Effector memory CD8-positive, alpha-beta T cell (primary cell): ENCODE results near the gene RRP9.

ENCODE experiments used
- ATAC-seq: fragments of 150-1000 bp; cut with Tn5 transposase; replicated peaks from 2 replicates; pipeline ENCODE4 v1.10.0; 2021; ENCODE audit warnings: mild to moderate bottlenecking, moderate library complexity
- DNase-seq, 3 experiments: peaks; one replicate each; pipeline ENCODE4 v3.0.0; 2021
- H3K27ac Mint-ChIP-seq, 2 donors: one replicate each; pipeline ENCODE4 v1.8.0; 2022; ENCODE audit warnings: mild to moderate bottlenecking in 2 of 2, mixed read lengths in 2 of 2, moderate library complexity in 2 of 2
- H3K27me3 Mint-ChIP-seq, 2 donors: one replicate each; pipeline ENCODE4 v1.8.0; 2022; ENCODE audit warnings: mixed read lengths in 2 of 2
- H3K36me3 Mint-ChIP-seq: one replicate; pipeline ENCODE4 v1.8.0; 2022; ENCODE audit warnings: mild to moderate bottlenecking, moderate library complexity, mixed read lengths; ENCODE audit not compliant: insufficient read depth
- H3K4me1 Mint-ChIP-seq, 2 donors: one replicate each; pipeline ENCODE4 v1.8.0; 2022; ENCODE audit warnings: low read depth in 2 of 2, mixed read lengths in 2 of 2
- H3K4me3 Mint-ChIP-seq, 2 donors: one replicate each; pipeline ENCODE4 v1.8.0; 2022; ENCODE audit warnings: mild to moderate bottlenecking in 2 of 2, mixed read lengths in 2 of 2, moderate library complexity in 2 of 2
- H3K9me3 Mint-ChIP-seq, 2 donors: one replicate each; pipeline ENCODE4 v1.8.0; 2022; ENCODE audit warnings: mixed read lengths in 2 of 2

Gene RRP9

DNA sequence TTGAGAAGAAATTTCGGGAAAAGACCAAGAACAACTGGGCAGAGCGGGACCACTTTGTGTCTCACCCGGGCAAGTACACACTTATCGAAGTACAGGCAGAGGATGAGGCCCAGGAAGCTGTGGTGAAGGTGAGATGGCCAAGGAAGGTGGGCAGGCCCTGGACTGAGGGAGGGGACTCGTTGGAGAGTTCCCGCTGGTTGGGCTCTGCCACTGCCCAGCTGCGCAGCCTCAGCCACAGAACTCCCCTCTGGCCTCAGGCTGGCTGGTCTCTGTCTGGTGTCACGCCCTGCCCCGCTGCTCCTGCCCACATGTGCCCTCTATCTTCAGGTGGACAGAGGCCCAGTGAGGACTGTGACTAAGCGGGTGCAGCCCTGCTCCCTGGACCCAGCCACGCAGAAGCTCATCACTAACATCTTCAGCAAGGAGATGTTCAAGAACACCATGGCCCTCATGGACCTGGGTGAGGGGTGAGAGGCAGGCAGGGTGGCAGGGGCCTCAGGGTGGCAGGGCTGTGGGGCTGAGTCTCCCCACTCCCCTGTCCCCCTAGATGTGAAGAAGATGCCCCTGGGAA lies 2.8 kb upstream of the RRP9 start:
- DNase-seq (no peak), ATAC-seq (no peak)
- Mint-ChIP-seq H3K4me1 (peaks cover 25 to 27% of the 10 kb centered on the region in 2 donors), H3K27ac (peak overlapping the region; percentile 89 to 93), H3K9me3 (no peaks in the 10 kb centered on the region), H3K36me3 (peaks cover 4% of the 10 kb centered on the region), H3K27me3 (no peaks in the 10 kb centered on the region), H3K4me3 (peak overlapping the region in 1 of 2 donors; percentile 23)

DNA sequence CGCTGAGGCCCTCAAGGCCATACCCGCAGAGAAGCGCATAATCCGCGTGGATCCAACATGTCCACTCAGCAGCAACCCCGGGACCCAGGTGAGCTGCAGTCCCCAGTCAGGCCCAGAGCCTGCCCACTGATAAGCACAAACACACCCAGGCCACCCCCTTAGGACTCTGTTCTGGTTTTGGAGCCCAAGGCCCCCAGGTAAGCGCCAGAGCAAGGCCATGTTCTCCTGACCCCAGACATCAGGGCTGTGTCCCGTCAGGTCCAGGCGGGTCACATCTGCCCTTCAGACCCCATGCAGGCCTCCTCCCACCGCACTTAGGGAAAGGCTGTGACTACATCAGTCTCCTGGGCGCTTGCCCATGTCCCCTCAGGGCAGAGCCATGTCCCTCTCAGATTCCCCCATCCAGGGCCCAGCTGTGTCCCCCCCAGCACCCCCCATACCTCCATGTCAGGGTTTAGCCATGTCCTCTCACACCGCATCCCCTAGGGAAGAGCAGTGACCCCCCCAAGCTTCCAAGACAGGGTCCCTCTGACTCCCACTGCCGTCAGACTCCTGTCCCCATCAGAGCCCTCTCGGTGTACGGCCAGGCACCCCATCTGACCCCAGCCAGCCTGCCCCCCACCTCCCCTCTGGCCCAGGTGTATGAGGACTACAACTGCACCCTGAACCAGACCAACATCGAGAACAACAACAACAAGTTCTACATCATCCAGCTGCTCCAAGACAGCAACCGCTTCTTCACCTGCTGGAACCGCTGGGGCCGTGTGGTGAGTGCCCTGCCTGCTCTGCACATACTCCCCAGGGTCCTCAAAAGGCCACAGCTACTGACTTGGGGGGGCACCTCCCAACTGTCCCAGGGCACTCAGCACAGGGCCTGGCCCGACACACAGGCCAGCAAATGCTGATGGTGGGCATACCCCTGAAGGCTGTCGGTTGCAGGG lies 2.0 kb upstream of the RRP9 start:
- no peak for DNase-seq
- Mint-ChIP-seq H3K9me3 (no peaks in the 10 kb centered on the region), H3K4me3 (peak overlapping the region in 1 of 2 donors; percentile 92), H3K4me1 (peaks cover 28 to 34% of the 10 kb centered on the region in 2 donors), H3K36me3 (peaks cover 4% of the 10 kb centered on the region), H3K27me3 (no peaks in the 10 kb centered on the region), H3K27ac (peak overlapping the region; percentile 89 to 93)
- no peak for ATAC-seq

DNA sequence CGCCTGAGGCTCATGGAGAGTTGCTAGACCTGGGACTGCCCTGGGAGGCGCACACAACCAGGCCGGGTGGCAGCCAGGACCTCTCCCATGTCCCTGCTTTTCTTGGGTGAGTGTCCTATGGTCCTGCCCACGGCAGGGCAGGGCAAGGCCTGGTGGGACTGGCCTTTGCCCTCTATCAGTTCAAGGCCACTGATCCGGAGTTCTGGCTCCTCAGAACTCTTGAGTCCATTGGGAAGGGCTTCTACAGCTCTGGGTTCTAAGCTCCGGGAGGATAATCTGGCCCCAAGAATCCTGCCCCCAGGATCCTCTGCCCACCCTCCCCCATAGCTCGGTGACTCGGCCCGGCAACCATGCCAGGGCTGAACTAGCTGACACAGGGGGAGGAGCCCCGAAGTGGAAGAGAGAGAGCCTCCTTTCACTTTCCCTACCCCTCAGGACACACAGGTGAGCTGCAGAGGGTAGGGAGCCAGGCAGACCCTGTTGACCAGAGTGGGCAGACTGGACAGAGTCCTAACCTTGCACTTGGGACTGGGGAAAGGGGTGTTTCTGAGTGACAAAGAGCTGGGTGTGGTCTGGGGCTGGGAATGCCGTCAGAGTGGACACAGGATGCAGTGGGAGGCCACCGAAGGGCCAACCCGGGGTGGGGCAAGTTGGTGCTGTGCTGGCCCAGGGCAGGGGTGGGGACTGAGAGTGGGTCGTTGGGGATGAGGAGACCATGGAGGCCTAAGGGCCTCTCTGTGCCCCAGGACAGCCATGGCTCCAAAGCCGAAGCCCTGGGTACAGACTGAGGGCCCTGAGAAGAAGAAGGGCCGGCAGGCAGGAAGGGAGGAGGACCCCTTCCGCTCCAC lies 1.1 kb upstream of the RRP9 start:
- no peaks in the 10 kb centered on the region for H3K9me3 Mint-ChIP-seq
- no peaks in the 10 kb centered on the region for H3K27me3 Mint-ChIP-seq
- peaks cover 28 to 34% of the 10 kb centered on the region in 2 donors for H3K4me1 Mint-ChIP-seq
- no peak for ATAC-seq
- H3K36me3 Mint-ChIP-seq = peaks cover 5% of the 10 kb centered on the region
- H3K27ac Mint-ChIP-seq = peak overlapping the region; percentile 89 to 93
- peak overlapping the region; percentile 86 to 92 for H3K4me3 Mint-ChIP-seq
- DNase-seq = peak in 1 of 3 experiments; percentile 43

DNA sequence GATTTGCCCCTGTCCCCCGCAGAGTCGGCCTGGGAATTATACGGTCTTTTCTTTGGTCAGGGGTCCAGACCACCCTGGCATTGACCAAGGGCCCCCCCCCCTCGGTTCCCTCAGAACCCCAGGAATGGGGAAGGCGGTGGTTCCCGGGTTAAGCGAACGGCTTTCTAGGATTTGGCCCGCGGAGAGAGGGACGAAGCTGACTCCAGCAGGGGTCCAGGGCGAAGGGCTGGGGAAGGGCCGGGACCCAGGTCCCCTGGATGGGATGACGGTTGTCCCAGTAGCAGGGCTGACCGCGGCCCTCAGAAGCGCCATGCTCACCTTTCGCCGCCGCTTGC lies 274 bp downstream of the RRP9 start:
- Mint-ChIP-seq H3K27ac (peak overlapping the region; percentile 89 to 93), H3K27me3 (no peaks in the 10 kb centered on the region), H3K4me3 (peak overlapping the region; percentile 86 to 92), H3K4me1 (peaks cover 28 to 34% of the 10 kb centered on the region in 2 donors), H3K36me3 (peaks cover 14% of the 10 kb centered on the region), H3K9me3 (no peaks in the 10 kb centered on the region)
- DNase-seq = no peak
- no peak for ATAC-seq

DNA sequence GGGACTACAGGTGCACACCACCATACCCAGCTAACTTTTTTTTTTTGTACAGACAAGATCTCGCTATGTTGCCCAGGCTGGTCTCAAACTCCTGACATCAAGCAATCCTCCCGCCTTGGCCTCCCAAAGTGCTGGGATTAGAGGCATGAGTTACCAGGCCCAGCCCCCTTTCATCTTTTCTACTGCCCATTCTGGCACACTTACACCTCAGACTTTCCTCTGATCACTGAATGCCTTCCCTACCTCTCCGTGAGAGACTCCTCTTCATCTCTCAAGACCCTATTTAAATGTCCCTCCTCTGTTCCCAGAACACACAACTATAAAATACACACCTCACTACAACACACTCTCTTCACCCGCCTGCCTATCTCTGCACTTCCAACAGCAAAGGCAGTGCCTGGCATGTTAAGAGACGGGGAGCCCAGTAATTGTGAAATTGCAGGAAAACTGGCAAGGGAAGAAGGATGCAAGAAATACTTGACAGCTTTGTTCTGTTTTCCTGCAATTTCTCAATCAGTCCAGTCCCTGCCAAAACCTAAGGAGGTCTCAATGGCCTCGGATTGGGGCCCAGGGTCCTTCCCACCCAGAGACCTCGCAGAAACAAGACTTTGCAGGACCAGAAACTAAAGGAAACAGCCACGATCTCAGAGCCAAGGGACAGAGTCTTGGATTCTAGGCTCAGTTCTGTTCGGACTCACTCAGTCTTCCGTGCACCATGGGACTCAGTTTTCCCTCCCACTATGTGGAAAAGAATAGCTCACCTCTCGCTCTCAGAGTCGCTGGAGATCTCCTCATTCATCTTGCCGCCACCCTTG lies 849 bp downstream of the RRP9 start:
- peak overlapping the region; percentile 89 to 93 for H3K27ac Mint-ChIP-seq
- ATAC-seq (no peak), DNase-seq (no peak)
- peaks cover 28 to 34% of the 10 kb centered on the region in 2 donors for H3K4me1 Mint-ChIP-seq
- H3K4me3 Mint-ChIP-seq = peak overlapping the region; percentile 86 to 92
- no peaks in the 10 kb centered on the region for H3K9me3 Mint-ChIP-seq
- peaks cover 15% of the 10 kb centered on the region for H3K36me3 Mint-ChIP-seq
- H3K27me3 Mint-ChIP-seq = no peaks in the 10 kb centered on the region

DNA sequence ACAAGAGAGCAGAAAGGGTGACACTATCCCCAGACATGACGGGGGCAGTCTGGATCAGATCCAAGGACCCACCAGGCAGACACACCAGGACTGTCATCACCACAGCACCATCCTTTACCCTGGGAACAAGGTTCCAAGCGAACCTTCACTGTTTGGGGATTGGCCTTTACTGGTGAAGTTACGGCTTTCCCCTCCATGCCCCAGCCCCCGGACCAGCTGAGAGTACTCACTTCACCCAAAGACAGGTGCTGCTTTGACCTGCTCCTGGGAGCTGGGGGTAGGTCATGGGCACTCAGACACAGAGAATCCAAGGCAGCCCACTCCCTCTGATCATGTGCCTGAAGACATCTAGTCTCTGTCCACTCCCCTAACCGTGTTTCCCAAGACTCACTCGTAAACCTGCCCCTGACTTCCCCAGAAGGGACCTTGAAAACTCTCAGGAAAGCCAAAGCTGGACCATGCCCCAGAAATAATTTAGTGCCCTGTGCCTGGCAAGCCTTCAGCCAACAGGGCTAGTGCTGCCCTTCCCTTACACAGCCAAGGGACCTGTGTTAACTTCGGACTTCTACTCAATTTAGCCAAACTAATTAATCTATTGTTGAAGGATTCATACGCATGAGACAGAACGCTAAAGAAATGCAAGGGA lies 2.8 kb downstream of the RRP9 start:
- Mint-ChIP-seq H3K4me3 (no peak overlapping the region), H3K27ac (no peak overlapping the region)
- ATAC-seq = no peak

DNA sequence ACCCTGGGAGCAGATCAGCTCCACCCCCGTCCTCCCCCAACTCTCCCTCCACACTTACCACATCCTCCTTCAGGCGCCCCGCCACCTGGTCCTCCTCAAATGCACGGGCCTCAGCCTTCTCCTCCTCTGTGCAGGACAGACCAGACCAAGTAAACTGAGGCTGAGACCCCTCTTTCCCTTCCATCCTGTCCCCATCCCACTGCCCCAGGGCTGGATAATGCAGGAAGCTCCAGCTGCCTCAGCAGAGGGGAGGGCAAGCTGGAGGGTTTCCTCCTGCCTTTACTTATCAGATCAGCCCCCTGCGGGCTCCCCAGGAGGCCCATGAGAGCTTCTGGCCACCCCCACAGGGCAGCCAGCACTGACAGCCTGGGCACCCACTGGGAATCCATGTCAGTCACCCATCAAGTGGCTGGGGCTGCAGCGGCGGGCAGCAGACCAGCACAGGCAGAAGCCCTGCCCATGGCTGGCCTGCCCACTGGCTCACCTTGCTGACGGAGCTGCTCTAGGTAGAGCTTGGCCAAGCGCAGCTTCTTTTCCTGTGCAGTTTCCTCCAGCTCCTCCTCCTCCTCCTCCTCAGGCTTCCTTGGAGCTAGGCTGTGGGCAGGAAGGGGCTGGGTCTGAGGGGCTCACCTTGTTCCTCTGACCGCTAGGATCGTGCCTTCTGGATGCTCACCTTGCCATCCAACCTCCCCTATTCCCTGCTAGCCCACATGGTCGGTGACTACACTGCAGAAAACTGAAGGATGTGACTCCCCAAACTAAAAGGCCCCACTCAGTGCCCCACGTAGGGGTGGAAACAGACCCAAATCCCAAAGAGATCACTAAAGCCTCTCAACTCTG lies 3.9 kb downstream of the RRP9 start:
- H3K4me3 Mint-ChIP-seq = no peak overlapping the region
- DNase-seq (no peak), ATAC-seq (no peak)
- no peaks in the 10 kb centered on the region for H3K9me3 Mint-ChIP-seq
- peak overlapping the region in 1 of 2 donors; percentile 23 for H3K27ac Mint-ChIP-seq
- H3K36me3 Mint-ChIP-seq = peaks cover 25% of the 10 kb centered on the region
- peaks cover 26 to 31% of the 10 kb centered on the region in 2 donors for H3K4me1 Mint-ChIP-seq
- H3K27me3 Mint-ChIP-seq = no peaks in the 10 kb centered on the region

More for the DNA sequence above, 2.8 kb downstream of the RRP9 start:
- Mint-ChIP-seq H3K36me3 (peaks cover 25% of the 10 kb centered on the region), H3K4me1 (peaks cover 28 to 34% of the 10 kb centered on the region in 2 donors), H3K9me3 (no peaks in the 10 kb centered on the region), H3K27me3 (no peaks in the 10 kb centered on the region)
- no peak for DNase-seq

DNA sequence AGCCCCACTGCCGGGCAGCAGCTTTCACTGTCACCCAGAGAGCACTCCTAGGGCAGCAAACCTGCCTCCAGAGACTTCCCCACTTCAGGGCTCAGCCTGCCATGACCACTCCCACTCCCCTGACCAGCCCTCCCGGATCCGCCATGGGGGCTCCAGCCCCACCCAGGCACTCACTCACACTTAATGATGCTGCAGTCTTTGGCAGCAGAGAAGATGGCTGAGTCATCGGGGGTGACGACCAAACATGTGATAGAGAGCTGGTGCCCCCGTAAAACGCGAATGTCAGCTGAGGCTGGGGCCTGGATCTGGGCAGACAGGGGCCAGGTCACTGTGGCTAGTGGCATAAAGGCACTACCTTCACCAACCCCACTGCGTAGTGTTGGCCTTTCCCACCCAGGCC lies 4.7 kb downstream of the RRP9 start:
- DNase-seq = no peak
- Mint-ChIP-seq H3K27me3 (no peaks in the 10 kb centered on the region), H3K9me3 (no peaks in the 10 kb centered on the region), H3K36me3 (peaks cover 25% of the 10 kb centered on the region), H3K4me3 (no peak overlapping the region), H3K4me1 (peaks cover 18 to 27% of the 10 kb centered on the region in 2 donors), H3K27ac (no peak overlapping the region)
- no peak for ATAC-seq

DNA sequence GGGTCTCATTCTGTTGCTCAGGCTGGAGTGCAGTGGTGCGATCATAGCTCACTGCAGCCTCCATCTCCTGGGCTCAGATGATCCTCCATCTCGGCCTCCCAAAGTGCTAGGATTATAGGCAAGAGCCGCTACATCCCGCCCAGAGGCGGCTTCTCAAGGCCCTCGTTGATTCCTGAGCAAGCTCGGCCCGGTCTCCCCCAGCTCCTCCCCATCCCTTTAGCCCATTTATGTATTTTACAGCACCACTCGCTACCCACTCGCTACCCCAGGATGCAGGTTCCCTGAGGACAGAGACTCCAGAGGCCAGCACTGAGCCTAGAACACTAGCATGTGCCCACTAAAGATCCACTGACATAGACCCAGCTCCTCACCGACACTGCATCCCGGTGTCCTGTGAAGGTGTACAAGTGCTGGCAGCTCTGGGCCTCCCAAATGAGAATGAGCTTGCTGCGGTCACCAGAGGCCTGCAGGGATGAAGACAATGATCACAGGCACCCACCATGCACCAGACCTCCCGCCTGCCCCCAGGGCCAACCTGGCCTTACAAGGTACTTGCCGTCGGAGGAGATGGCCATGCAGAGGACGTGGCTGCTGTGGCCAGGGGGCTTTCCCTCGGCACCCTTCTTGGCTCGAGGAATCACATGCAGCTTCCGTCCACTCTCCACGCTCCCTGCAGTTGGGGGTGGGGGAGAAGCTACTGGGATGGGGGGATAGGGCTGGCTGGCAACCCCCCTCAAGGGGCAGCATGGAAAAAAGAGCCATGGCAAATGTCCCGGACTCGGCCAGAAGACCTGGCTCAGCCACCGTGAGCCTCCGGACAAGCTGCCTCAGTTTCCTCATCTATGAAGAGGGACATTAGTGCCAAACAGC lies 5.6 kb downstream of the RRP9 start:
- Mint-ChIP-seq H3K27ac (no peak overlapping the region), H3K4me1 (peaks cover 14 to 18% of the 10 kb centered on the region in 2 donors), H3K4me3 (no peak overlapping the region)

DNA sequence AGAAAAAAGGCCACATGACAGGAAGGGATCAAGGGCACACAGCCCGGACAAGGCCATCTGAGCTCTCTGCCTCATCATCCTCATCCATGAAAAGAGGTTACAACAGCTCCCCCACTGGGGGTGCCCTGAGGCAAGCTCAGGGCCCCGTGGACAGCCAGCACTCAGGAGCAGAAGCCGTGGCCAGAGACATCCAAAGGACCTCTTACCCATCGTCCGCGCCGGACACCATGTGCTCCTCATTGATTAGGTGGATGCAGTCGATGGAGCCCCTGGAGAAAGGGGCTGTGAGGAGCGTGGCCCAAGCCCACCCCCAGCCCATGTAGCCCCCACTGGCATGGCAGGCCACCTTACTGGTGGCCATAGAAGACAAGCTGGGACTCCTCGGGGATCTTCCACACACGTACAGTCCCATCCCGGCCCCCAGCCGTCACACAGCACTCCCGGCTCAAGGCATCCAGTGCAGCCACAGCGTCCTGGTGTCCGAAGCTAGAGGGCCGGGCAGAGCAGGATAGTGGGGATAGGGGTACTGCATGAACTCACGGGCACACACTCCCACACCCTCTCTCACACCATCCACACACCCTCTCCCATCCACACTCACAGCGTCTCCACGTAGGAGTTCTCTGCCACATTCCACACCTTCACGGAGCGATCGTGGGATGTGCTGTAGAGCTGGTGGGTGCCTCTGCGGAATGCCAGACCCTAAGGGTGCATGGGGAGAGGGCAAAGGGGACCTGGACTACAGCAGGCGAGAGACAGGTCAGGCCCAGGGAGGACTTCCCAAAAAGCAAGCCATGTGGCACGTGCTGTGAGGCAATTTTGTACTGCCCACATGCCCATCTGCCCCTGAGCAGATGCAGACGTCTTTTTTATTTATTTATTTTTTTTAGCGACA lies 6.5 kb downstream of the RRP9 start:
- Mint-ChIP-seq H3K36me3 (peaks cover 21% of the 10 kb centered on the region), H3K27ac (no peak overlapping the region), H3K27me3 (no peaks in the 10 kb centered on the region), H3K4me3 (no peak overlapping the region), H3K9me3 (no peaks in the 10 kb centered on the region), H3K4me1 (peaks cover 6 to 9% of the 10 kb centered on the region in 2 donors)
- ATAC-seq = no peak
- no peak for DNase-seq

More for the DNA sequence above, 5.6 kb downstream of the RRP9 start:
- ATAC-seq (no peak), DNase-seq (no peak)
- H3K9me3 Mint-ChIP-seq = no peaks in the 10 kb centered on the region
- H3K27me3 Mint-ChIP-seq = no peaks in the 10 kb centered on the region
- peaks cover 21% of the 10 kb centered on the region for H3K36me3 Mint-ChIP-seq
